HG03064 (cell line): ENCODE results near the gene F7.
"Not testable (repeated sequence)": the region's sequence is repeated elsewhere in the genome, so short reads cannot be mapped to it uniquely, and the experiment has no call there.

Source experiments
- ATAC-seq: cut with Tn5 transposase; IDR thresholded peaks from one replicate; pipeline ENCODE4 v1.9.1; 2021; ENCODE audit warnings: low read depth; ENCODE audit not compliant: unreplicated experiment

The F7 gene

GRCh38 chr13:113098162-113098732, 7.3 kb upstream of the F7 start:
- no peak for ATAC-seq

GRCh38 chr13:113099142-113099541, 6.4 kb upstream of the F7 start:
- ATAC-seq, result no peak

- ATAC-seq, result not testable (repeated sequence)
Observed at GRCh38 chr13:113102302-113102701, 3.3 kb upstream of the F7 start.

GRCh38 chr13:113102727-113103126, 2.9 kb upstream of the F7 start:
- no peak for ATAC-seq

GRCh38 chr13:113103646-113104045, 1.9 kb upstream of the F7 start:
- no peak for ATAC-seq

DNA sequence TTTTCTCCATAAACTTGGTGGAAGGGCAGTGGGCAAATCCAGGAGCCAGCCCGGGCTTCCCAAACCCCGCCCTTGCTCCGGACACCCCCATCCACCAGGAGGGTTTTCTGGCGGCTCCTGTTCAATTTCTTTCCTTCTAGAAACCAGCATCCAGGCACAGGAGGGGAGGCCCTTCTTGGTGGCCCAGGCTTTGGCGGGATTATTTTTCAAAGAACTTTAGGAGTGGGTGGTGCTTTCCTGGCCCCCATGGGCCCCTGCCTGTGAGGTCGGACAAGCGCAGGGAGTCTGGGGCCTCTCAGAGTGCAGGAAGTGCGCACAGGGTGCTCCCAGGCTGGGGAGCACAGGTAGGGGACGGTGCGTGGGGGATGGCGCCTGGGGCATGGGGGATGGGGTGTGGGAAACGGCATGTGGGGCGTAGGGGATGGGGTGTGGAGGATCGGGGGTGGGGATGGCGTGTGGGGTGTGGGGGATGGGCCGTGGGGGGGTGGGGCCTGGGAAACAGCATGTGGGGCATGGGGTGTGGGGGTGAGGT, 396 bp downstream of the F7 start:
- no peak for ATAC-seq

- ATAC-seq, result no peak
Observed at GRCh38 chr13:113106711-113107351, 1.2 kb downstream of the F7 start.

GRCh38 chr13:113108521-113108920, 2.9 kb downstream of the F7 start:
- not testable (repeated sequence) for ATAC-seq

DNA sequence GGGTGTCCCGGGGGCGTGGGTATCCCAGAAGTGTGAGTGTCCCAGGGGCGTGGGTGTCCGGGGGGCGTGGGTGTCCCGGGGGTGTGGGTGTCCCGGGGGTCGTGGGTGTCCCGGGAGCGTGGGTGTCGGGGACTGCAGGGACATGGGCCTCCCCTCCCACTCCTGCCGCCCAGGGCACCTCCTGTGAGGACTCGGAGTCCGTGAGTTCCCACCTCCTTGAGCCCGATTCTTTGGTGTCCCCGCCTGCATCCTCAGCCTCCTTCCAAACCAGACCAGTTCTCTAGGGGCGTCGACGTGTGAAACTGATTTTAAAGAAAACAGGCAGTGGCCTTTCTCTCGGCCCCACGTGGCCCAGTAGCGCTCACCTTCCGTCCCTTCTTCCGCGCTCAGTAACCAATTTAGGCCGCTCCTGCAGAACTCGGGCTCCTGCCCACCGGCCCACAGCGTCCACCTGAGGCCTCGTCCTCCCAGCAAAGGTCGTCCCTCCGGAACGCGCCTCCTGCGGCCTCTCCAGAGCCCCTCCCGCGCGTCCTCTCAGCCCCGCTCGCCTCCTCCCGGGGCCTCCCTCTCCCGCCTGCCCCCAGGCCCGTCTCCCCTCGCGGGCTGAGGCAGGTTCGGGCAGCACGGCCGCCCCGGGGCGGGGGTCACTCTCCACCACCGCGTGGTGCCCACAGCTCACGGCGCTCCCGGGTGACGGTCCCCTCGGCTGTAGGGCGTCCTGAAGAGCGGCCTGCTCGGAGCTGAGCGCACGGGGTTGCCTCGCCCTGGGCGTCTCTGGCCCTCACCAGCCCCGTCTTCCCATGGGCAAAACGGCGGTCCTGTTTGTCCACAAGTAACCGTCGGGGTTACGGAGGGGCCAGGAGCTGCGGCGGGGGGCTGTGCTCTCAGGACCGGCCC, 3.8 kb downstream of the F7 start:
- ATAC-seq, result no peak

DNA sequence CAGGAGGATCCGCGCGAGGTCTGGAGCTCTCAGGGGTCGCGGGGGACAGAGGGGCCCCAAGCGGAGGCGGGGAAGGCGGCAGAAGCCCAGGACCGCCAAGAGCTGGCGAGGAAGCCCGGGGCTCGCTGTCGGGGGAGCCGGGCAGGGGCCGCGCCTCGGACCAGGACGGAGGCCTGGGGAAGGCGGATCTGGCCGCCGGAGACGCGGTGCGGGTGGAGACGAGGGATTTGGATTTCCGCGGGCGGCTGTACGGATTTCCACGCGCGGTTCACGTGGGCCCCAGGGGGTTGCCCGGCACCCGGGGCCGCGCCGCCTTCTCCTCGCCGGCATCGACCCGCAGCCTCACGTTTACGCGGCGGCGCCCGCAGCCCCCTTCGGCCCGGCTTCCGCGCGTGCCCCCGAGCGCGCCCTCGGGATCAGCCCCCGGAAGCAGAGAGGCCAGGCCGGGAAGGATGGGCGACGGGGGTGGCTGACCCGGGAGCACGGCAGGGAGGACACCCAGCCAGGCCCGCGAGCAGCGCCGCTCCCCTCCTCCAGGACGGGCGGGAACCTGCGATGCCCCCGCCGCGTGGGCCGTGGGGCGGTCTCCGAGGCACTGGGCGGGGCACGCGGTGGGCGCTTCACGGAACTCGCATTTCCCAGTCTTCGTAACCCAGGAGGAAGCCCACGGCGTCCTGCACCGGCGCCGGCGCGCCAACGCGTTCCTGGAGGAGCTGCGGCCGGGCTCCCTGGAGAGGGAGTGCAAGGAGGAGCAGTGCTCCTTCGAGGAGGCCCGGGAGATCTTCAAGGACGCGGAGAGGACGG, 4.7 kb downstream of the F7 start:
- no peak for ATAC-seq

DNA sequence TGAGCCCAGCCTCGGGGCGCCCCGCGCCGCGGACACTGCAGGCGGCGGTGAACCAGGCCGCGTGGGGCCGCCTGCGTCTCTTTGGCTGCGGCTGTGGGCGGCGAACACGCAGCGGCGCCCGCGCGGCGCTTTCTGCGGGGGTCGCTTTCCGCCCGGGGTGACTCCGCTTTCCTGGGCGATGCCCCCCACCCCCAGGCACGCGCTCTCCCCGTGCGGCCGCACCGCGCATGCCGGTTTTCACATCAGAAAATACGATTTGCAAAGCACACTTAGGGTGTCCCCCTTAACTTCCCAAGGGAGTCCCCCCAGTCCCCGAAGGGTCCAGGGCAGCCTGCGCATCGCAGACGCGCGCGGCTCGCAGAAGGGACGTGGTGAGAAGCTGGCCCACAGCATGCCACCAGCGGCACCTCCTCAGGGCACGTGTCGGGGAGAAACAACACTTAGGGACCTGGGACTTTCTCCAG, 5.3 kb downstream of the F7 start:
- ATAC-seq, result no peak

DNA sequence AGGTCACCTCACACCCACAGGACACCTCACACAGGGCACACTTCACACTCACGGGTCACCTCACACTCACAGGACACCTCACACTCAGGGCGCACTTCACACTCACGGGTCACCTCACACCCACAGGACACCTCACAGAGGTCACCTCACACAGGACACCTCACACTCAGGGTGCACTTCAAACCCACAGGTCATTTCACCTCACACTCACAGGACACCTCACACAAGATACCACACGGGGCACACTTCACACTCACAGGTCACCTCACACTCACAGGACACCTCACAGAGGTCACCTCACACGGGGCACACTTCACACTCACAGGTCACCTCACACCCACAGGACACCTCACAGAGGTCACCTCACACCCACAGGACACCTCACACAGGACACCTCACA, 6.2 kb downstream of the F7 start:
- ATAC-seq, result not testable (repeated sequence)

GRCh38 chr13:113112475-113112874, 6.9 kb downstream of the F7 start:
- ATAC-seq, result not testable (repeated sequence)

- no peak for ATAC-seq
Observed at GRCh38 chr13:113112893-113113845, 7.6 kb downstream of the F7 start.

GRCh38 chr13:113113846-113114271, 8.3 kb downstream of the F7 start:
- no peak for ATAC-seq

DNA sequence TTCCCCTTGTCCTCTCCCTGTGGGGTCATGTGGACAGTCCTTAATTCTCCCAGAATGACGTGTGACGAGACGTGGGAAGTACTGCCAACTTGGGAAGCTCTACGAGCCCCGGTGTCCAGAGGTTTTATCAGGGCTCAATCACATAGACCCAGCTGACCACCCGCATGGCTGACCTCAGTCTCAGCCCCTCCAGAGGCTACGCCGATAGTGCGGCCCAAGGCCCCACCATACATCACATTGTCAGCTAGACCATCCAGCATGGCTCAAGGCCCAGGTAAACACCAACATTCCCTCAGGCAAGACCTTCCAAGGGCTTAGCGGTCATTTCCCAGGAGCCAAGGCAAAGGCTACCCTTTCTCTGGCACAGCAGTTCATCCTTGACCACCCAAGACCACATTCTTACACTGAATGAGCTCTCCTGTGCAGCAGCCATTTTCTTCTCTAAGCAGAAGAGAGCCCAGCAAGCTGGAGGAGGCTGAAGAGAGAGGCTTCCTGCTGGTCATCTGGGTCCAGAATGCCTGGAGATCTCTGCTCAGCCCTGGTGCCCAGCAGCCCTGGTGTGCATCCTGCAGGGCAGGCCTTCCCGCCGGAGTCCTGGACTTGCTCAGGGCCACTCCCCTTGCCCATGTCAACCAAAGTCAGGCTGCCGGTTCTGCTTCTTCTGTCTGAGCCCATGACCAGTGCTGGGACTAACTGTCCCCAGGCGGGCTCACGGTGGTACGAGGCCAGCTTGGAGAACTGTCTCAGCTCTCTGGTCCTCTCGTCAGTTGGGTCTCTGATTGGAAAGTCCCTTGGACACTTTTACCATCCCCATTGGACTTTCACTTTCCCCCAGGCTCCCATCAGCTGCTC, 9.1 kb downstream of the F7 start:
- ATAC-seq, result no peak

DNA sequence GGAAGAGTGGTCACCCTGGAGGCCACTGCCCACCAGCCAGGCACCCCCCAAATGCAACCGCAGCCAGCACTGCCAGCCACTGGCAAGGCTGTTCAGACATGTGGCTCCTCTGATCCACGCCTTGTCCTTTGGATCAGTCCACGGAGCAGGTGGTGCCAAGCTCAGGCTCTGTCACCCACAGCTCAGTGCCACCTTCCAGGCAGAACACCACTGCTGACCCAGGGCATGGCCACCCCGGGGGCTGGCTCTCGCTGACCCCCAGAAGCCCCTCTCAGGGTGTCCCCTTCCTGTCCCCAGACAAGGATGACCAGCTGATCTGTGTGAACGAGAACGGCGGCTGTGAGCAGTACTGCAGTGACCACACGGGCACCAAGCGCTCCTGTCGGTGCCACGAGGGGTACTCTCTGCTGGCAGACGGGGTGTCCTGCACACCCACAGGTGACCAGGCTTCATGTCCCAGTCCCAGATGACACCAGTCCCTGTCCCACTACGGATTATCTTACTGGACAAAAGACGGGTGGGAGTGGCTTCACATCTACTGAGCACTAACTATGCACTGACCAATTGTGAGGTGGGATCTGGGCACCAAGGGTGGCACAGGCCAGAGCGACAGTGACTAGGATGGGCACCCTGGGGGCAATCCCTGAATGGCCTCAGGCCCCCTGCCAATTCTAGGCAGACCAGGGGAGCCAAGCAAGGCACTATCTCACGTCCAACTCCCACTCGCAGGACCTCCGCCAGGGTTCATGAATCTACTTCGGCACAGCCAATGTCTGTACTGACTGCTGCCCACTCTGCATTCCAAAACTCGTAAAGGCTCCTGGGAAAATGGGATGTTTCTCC, 10.0 kb downstream of the F7 start:
- ATAC-seq, result no peak
